Uterus (tissue), 4 donors: Measurements from ENCODE around the gene KIF1B. TPM values are rescaled to one million over a fixed set of nuclear protein-coding genes. Genes with fewer than 3 reads are reported as not detected.

Experiments used
- DNase-seq, 2 donors: peaks; one replicate each; pipeline ENCODE4 v3.0.0-alpha.2; 2019 to 2020
- H3K27ac ChIP-seq, 2 donors: fragments of 200-600 bp; sonication (generic); 1 replicate in 1 of 2; 2 replicates in 1 of 2; pipeline ENCODE4 v1.5.1; 2016 to 2018
- H3K27me3 ChIP-seq, 2 donors: fragments of 200-600 bp; sonication (generic); one replicate each; pipeline ENCODE4 v1.5.1; 2018 to 2019; ENCODE audit warnings: control low read depth in 1 of 2
- H3K36me3 ChIP-seq, 2 donors: fragments of 200-600 bp; sonication (generic); one replicate each; pipeline ENCODE4 v1.5.1; 2019; ENCODE audit warnings: control low read depth in 1 of 2
- H3K4me1 ChIP-seq, 2 donors: fragments of 200-600 bp; sonication (generic); one replicate each; pipeline ENCODE4 v1.5.1; 2018 to 2019; ENCODE audit warnings: control low read depth in 1 of 2
- H3K4me3 ChIP-seq, 2 donors: fragments of 200-600 bp; sonication (generic); 1 replicate in 1 of 2; 2 replicates in 1 of 2; pipeline ENCODE4 v1.5.1; 2018 to 2019; ENCODE audit warnings: mild to moderate bottlenecking in 1 of 2
- H3K9me3 ChIP-seq, 2 donors: fragments of 200-600 bp; sonication (generic); one replicate each; pipeline ENCODE4 v1.5.1; 2019; ENCODE audit warnings: control low read depth in 1 of 2
- CTCF ChIP-seq, 4 experiments: fragments of 200-600 bp in 2 of 4; fragments of 450-650 bp in 2 of 4; sonication (generic) in 2 of 4; IDR thresholded peaks; one replicate each; pipeline ENCODE4 v1.5.1; 2016 to 2019; ENCODE audit warnings: antibody characterized with exemption in 4 of 4, mild to moderate bottlenecking in 2 of 4, moderate library complexity in 1 of 4
- POLR2A ChIP-seq, 2 donors: fragments of 450-650 bp; IDR thresholded peaks; one replicate each; pipeline ENCODE4 v1.6.1; 2016; ENCODE audit warnings: antibody characterized with exemption in 2 of 2, mild to moderate bottlenecking in 1 of 2, moderate library complexity in 1 of 2
- intact Hi-C: fragments of 100-400 bp; cut with DNase I; formaldehyde crosslinking; loops from one replicate; pipeline ENCODE4 v1.15.1; 2023; ENCODE audit warnings: low total_unique reads
- total RNA-seq, 4 donors: library from RNA; depleted of rRNA in 3 of 4; stranded (reverse); fragments of >200 nt in 3 of 4; gene quantifications; one replicate each; pipeline versions ENCODE4 v1.1.0 to v1.2.4, GENCODE V29; 2014 to 2023
- donor health status: DM: yes; HTN: yes; CAD: no.

The KIF1B gene
- total RNA-seq, 4 donors from 2014 or later: 26.4 to 89.6 (median 45.1) TPM

- Histone ChIP-seq H3K36me3 (no peaks in the 10 kb centered on the region), H3K9me3 (no peaks in the 10 kb centered on the region), H3K27ac (no peak overlapping the region), H3K27me3 (no peaks in the 10 kb centered on the region), H3K4me3 (no peak overlapping the region), H3K4me1 (no peaks in the 10 kb centered on the region)
- TF ChIP-seq CTCF (IDR thresholded peaks at IDR 0.05) (no peak), POLR2A (IDR thresholded peaks at IDR 0.05) (no peak)
- intact Hi-C loops: no loop called here
- DNase-seq: no peak
Measured at GRCh38 chr1:10178597-10179405, 31.6 kb upstream of the KIF1B start.

- Histone ChIP-seq H3K4me1 (no peaks in the 10 kb centered on the region), H3K4me3 (no peak overlapping the region), H3K9me3 (no peaks in the 10 kb centered on the region), H3K36me3 (no peaks in the 10 kb centered on the region), H3K27me3 (no peaks in the 10 kb centered on the region), H3K27ac (no peak overlapping the region)
- DNase-seq: no peak
- TF ChIP-seq CTCF (IDR thresholded peaks at IDR 0.05): no peak
- no peak for TF ChIP-seq POLR2A (IDR thresholded peaks at IDR 0.05)
- intact Hi-C loops: no loop called here
Measured at GRCh38 chr1:10179406-10180091, 30.8 kb upstream of the KIF1B start.

GRCh38 chr1:10181154-10181553, 29.2 kb upstream of the KIF1B start:
- intact Hi-C loops: no loop called here
- no peaks in the 10 kb centered on the region for H3K36me3 ChIP-seq
- TF ChIP-seq CTCF (IDR thresholded peaks at IDR 0.05) (no peak), POLR2A (IDR thresholded peaks at IDR 0.05) (no peak)
- DNase-seq: no peak
- no peaks in the 10 kb centered on the region for H3K27me3 ChIP-seq
- no peaks in the 10 kb centered on the region for H3K9me3 ChIP-seq
- H3K4me1 ChIP-seq: no peaks in the 10 kb centered on the region
- H3K4me3 ChIP-seq: no peak overlapping the region
- no peak overlapping the region for H3K27ac ChIP-seq

- no peak for TF ChIP-seq POLR2A (IDR thresholded peaks at IDR 0.05)
- TF ChIP-seq CTCF (IDR thresholded peaks at IDR 0.05): no peak
- Histone ChIP-seq H3K36me3 (no peaks in the 10 kb centered on the region), H3K27ac (no peak overlapping the region), H3K27me3 (no peaks in the 10 kb centered on the region), H3K9me3 (no peaks in the 10 kb centered on the region), H3K4me3 (no peak overlapping the region), H3K4me1 (no peaks in the 10 kb centered on the region)
- no peak for DNase-seq
- intact Hi-C loops: no loop called here
Measured at GRCh38 chr1:10185759-10186158, 24.6 kb upstream of the KIF1B start.

- intact Hi-C loops: no loop called here
- Histone ChIP-seq H3K9me3 (no peaks in the 10 kb centered on the region), H3K27ac (no peak overlapping the region), H3K36me3 (no peaks in the 10 kb centered on the region), H3K4me3 (no peak overlapping the region), H3K27me3 (no peaks in the 10 kb centered on the region), H3K4me1 (no peaks in the 10 kb centered on the region)
- DNase-seq: no peak
- TF ChIP-seq CTCF (IDR thresholded peaks at IDR 0.05): no peak
- TF ChIP-seq POLR2A (IDR thresholded peaks at IDR 0.05): no peak
Measured at GRCh38 chr1:10186331-10187025, 23.9 kb upstream of the KIF1B start.
